AG10803 (cell line): Measurements from ENCODE around the gene HESX1.
A peak's percentile ranks its signal among the peaks of the same experiment; 100 is the strongest.

Experiments used
- DNase-seq: peaks from one replicate; pipeline ENCODE4 v3.0.0; 2010; ENCODE audit warnings: low read depth
- H3K4me3 ChIP-seq: 2 replicates; pipeline ENCODE4 v1.5.1; 2011; ENCODE audit warnings: mild to moderate bottlenecking, low read length, control low read depth
- CTCF ChIP-seq: conservative IDR thresholded peaks from 2 replicates; pipeline ENCODE4 v1.5.1; 2011; ENCODE audit warnings: mild to moderate bottlenecking, low read length, control low read depth, inconsistent platforms

The HESX1 gene

DNA sequence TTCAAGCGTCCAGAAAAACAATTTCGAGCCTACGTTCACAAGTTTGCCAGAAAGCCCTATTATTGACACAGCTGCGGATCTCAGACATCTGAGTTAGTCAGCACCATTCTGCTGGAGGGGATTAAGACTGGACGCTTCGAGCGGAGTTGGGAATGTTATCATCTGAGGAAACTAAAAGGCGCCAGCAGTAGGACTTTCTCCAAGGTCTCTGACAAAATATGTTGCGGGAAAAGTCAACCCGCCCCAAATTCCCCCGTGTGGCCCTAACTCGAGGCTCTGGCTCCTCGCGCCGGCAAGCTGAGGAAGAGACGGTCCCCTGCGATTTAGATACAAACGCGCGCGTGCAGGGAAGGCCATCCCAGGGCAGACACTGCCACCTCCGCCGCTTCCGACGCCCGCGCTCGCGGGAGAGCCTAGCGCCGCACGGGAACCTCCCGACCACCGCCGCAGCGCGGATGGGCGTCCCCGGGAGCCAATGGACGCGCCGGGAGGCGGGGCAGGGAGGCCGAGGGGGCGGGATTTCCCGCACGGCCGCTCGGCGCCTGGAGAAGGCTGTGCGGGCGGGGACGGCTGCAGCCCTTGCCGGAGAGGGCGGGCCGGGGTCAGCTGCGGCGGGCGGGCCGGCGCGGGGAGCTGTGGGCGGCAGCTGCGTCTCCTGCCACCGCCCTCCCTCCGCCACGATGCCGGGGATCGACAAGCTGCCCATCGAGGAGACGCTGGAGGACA lies 27.6 kb upstream of the HESX1 start, which contains the start of gene APPL1:
Gene APPL1 (plus strand): TSS at position 526 of the 726 bp plus-strand sequence. CDS start 155 bp downstream, at position 681.
- peak within 1 kb of the TSS; percentile 81 for H3K4me3 ChIP-seq
- peak; percentile 84 for DNase-seq
- no peak for TF ChIP-seq CTCF

DNA sequence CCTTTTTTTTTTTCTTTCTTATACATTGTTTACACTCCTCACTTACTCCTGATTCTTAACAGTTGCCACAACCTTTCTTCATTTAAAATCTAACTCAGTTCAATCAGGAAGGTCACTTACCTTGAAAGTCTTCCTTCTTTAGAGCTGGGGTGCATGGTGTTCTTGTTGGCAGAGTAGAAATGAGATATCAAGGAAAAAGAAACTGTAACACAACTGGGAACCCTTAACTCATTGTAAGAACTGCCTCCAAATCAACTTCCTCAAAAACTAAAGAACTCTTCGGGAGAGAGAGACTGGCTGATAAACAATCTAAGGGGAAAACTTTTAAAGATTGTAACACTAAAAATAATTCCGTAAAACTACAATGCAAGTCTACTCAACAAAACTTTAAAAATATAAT lies 26.4 kb upstream of the HESX1 start:
- no peak overlapping the region for H3K4me3 ChIP-seq
- no peak for TF ChIP-seq CTCF
- no peak for DNase-seq

- TF ChIP-seq CTCF: no peak
- no peak overlapping the region for H3K4me3 ChIP-seq
- DNase-seq: no peak
Observed at GRCh38 chr3:57224856-57225255, 25.1 kb upstream of the HESX1 start.

DNA sequence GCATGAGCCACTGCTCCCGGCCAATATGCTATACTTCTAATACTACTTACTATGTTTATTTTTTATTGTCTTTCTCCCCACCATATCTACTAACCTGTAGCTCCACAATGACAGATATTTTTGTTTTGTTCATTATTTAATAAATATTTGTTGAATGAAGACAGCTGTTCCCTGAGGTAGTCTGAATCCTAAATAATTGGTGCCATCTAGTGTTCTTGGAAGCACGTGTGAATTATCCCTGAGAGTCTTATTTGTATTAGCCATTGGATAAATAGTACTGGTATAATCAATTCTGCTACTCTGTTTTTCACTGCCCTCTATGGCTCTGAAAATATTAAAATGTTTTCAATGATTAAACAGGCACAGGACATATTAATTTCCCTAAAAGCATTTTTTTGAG lies 22.1 kb upstream of the HESX1 start:
- H3K4me3 ChIP-seq: no peak overlapping the region
- TF ChIP-seq CTCF: peak; percentile 53
- DNase-seq: peak; percentile 49

- TF ChIP-seq CTCF: no peak
- no peak overlapping the region for H3K4me3 ChIP-seq
- no peak for DNase-seq
Observed at GRCh38 chr3:57206423-57206822, 6.6 kb upstream of the HESX1 start.

DNA sequence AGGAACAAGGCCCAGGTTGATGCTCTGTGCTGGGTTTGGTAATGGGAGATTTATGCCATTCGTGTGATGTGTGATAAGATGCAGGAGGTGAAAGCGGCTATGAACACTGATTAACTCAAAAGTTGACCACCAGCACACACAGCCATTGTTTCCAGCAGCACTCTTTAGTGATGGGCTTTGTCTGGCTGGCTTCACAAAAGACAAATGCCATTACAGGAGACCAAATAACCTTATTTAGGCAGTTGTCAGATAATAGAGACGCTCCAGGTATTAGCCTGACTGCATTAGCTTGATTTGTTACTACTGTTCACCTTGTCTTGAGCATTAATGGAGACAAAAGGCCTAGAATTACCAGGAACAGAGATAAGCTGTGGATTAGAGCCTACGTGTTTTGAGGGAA lies 5.1 kb downstream of the HESX1 start:
- no peak for TF ChIP-seq CTCF
- H3K4me3 ChIP-seq: no peak overlapping the region
- DNase-seq: no peak

DNA sequence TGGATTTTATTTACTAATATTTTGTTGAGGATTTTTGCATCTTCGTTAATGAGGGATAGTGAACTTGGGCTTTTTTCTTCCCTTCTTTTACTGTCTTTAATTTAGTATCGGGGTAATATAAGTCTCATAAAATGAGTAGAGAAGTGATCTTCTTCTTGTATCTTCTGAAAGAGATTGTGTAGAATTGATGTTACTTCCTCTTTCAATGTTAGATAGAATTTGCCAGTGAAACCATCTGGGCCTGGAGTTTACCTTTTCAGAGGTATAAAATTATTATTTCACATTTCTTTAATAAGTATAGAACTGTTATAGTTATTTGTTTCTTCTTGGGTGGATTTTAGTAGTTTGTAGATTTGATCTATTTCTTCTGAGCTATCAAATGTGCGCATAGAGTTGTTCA lies 7.8 kb downstream of the HESX1 start:
- no peak for DNase-seq
- no peak overlapping the region for H3K4me3 ChIP-seq
- TF ChIP-seq CTCF: no peak
